ENCODE results near the gene ERC2. TPM values are rescaled to one million over a fixed set of nuclear protein-coding genes. Genes with fewer than 3 reads are reported as not detected.

Gene ERC2
- total RNA-seq, 2 experiments from 2014 or later: not detected

DNA sequence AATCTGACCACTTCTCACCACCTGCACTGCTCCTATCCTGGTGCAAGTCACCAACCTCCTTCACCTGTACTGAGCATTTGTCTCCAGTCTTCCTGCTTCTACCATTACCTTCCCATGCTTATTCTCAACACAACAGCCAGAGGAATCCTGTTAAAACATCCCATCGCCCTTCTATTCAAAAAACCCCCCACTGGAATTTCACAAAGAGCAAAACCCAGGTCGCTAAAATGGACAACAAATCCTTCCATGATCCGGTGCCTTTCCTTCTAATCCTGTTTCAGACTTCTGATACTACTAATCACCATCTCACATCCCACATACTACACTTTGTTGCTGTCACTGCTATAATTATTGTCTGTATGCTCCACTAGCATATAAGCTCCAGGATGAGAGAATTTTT, 85.2 kb downstream of the ERC2 start:
- DNase-seq: no peak
- H3K36me3 Mint-ChIP-seq: no peaks in the 10 kb centered on the region
- H3K9me3 Mint-ChIP-seq: no peaks in the 10 kb centered on the region
- ChIA-PET POLR2A (no interaction called here), CTCF (no interaction called here)
- no peak overlapping the region for H3K4me3 Mint-ChIP-seq
- no peak overlapping the region for H3K27ac Mint-ChIP-seq
- no peaks in the 10 kb centered on the region for H3K4me1 Mint-ChIP-seq (ENCODE audit: low read depth)
- no peaks in the 10 kb centered on the region for H3K27me3 Mint-ChIP-seq
- intact Hi-C loops (cut with micrococcal nuclease): no loop called here

DNA sequence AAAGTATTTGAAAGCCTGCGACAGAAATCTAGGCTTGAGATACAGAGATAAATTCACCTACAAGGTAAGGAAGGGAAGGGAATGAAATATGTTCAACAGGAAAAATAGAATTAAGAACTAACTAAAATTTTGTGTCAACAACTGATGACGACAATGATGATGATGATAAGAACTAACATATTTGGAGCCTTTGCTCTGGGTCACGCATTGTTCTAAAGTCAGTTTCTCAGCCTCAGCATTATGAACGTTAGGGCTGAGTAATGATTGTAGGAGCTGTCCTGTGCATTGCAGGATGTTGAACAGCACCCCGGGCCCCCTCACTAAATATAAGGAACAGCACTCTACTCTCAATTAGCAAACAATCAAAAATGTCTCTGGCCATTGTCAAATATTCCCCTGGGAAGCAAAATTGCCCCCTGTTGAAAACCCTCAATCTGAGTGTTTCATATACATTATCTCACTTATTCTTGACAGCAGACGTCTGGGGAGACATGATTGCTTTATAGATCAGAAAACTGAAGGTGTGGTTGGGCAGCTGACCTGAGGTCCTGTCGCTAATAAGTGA, 88.5 kb downstream of the ERC2 start:
- DNase-seq: no peak
- CTCF ChIA-PET: no interaction called here
- Mint-ChIP-seq H3K9me3 (peaks cover 15% of the 10 kb centered on the region), H3K4me1 (ENCODE audit: low read depth) (no peaks in the 10 kb centered on the region), H3K27me3 (no peaks in the 10 kb centered on the region), H3K4me3 (no peak overlapping the region), H3K27ac (no peak overlapping the region), H3K36me3 (no peaks in the 10 kb centered on the region)
- intact Hi-C loops (cut with micrococcal nuclease): no loop called here
- POLR2A ChIA-PET: no interaction called here

DNA sequence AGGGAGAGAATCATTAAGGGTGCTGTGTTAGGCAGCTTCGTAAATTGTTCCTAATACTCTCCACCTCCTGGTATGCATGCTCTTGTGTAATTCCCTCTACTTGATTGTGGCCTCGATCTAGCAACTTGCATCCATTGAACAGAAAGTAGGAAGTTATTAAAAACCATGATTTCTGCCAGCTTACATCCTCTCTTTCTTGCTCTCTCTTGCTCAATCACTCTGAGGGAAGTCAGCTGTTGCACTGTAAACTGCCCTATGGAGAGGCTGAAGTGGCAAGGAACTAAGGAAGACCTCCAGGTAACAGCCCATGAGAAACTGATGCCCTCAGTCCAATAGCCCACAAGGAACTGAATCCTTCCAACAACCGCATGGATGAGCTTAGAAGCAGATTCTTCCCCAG, 92.6 kb downstream of the ERC2 start:
- Mint-ChIP-seq H3K4me1 (ENCODE audit: low read depth) (no peaks in the 10 kb centered on the region), H3K27ac (no peak overlapping the region), H3K27me3 (peaks cover 5% of the 10 kb centered on the region), H3K4me3 (no peak overlapping the region), H3K36me3 (no peaks in the 10 kb centered on the region), H3K9me3 (peaks cover 15% of the 10 kb centered on the region)
- CTCF ChIA-PET: no interaction called here
- intact Hi-C loops (cut with micrococcal nuclease): no loop called here
- POLR2A ChIA-PET: no interaction called here
- DNase-seq: no peak

DNA sequence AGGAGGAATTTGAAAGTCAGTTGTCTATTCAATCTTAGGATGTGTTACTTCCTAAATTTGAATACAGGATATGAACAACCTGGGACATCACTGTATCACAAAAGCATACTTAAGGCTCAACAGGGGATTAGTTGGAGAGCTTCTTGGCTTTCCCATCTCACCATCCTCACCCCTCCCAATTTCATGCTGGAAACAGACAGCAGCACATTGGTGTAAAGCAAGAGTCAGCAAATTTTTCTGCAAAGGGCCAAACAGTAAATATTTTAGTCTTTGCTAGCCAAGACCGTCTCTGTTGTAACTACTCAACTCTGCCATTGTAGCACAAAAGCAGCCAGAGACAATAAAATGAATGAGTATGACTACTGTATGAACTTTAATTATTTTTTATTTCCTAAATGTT, 94.9 kb downstream of the ERC2 start:
- Mint-ChIP-seq H3K27ac (no peak overlapping the region), H3K27me3 (peaks cover 8% of the 10 kb centered on the region), H3K4me1 (ENCODE audit: low read depth) (no peaks in the 10 kb centered on the region), H3K36me3 (no peaks in the 10 kb centered on the region), H3K9me3 (peaks cover 15% of the 10 kb centered on the region), H3K4me3 (no peak overlapping the region)
- ChIA-PET POLR2A (no interaction called here), CTCF (no interaction called here)
- intact Hi-C loops (cut with micrococcal nuclease): no loop called here
- DNase-seq: no peak

DNA sequence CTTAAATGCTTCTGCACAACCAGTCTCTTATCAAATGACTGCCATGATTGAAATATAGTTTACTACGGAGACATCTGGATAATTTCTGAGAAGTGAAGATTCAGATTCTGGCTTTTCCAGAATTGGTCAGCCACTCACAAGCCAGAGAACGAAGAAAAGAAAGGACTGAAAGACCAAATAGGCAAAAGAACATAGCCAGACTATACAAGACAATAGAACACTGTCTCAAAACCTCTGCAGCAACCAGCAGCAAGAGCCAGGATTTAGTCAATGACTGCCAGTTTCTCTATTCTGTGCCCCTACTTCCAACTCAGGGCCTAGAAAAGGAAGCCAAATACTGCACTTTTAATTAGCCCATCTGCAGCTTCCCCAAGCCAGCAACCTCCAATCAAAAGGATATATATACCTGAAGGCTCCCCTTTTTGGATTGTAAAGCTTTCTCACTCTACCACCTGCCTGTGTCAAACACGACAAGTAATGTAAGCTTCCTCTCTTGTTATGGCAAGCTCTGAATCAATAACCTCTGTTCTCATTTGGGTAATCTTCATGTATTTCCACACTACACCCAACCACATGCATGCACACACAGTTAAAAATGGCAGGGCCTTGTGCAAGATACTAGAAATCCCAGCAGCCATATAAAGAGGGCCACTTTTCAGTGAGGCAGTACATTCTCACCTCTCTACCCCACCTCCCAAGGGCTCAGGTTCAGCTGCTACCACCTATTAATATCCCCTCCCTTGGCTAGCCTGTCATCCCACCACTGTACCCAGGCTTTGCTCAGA, 97.1 kb downstream of the ERC2 start:
- intact Hi-C loops (cut with micrococcal nuclease): no loop called here
- Mint-ChIP-seq H3K4me3 (no peak overlapping the region), H3K36me3 (no peaks in the 10 kb centered on the region), H3K27me3 (peaks cover 8% of the 10 kb centered on the region), H3K27ac (no peak overlapping the region), H3K9me3 (peaks cover 9% of the 10 kb centered on the region), H3K4me1 (ENCODE audit: low read depth) (no peaks in the 10 kb centered on the region)
- POLR2A ChIA-PET: no interaction called here
- CTCF ChIA-PET: no interaction called here
- no peak for DNase-seq

DNA sequence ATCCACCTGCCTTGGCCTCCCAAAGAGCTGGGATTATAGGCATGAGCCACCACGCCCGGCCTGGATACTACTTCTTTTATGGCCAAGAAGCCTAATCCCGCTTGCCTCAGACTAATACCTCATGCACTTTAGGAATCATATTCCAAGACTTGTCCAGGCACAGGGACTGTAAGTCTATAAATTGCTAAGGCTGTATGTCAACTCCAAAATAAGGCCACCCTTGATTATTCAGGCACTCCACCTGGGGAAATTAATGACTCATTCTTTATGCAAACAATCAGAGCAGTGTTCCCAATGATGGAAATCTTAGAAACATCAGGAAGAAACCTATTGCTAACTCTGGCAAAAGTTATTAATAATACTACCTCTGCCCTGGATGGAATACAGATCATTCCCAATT, 98.4 kb downstream of the ERC2 start:
- DNase-seq: no peak

DNA sequence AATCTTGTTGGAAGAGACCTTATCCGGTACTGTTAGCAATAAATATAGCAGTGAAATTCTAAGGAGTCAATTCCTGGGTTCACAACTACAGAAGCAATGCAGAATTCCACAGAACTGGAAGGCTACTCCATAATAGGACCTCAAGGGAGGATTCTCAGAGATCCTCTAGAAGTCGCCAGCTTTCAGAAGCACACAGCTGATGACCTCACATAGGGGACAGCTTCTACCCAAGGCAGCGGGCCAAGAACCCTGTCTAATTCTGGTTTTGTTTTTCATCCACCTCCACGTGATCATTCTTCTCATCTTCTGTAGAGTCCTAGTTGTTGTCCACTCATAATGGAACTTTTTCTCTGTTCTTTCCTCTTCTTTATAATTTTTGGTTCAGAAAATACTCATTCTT, 99.4 kb downstream of the ERC2 start:
- Mint-ChIP-seq H3K27ac (no peak overlapping the region), H3K27me3 (peaks cover 7% of the 10 kb centered on the region), H3K36me3 (no peaks in the 10 kb centered on the region), H3K4me1 (ENCODE audit: low read depth) (no peaks in the 10 kb centered on the region), H3K9me3 (no peaks in the 10 kb centered on the region), H3K4me3 (no peak overlapping the region)
- CTCF ChIA-PET: no interaction called here
- no peak for DNase-seq
- intact Hi-C loops (cut with micrococcal nuclease): no loop called here
- POLR2A ChIA-PET: no interaction called here

More for the DNA sequence above, 98.4 kb downstream of the ERC2 start:
- H3K4me3 Mint-ChIP-seq: no peak overlapping the region
- intact Hi-C loops (cut with micrococcal nuclease): no loop called here
- H3K4me1 Mint-ChIP-seq (ENCODE audit: low read depth): no peaks in the 10 kb centered on the region
- no peak overlapping the region for H3K27ac Mint-ChIP-seq
- peaks cover 8% of the 10 kb centered on the region for H3K27me3 Mint-ChIP-seq
- no peaks in the 10 kb centered on the region for H3K9me3 Mint-ChIP-seq
- H3K36me3 Mint-ChIP-seq: no peaks in the 10 kb centered on the region
- ChIA-PET POLR2A (no interaction called here), CTCF (no interaction called here)

DNA sequence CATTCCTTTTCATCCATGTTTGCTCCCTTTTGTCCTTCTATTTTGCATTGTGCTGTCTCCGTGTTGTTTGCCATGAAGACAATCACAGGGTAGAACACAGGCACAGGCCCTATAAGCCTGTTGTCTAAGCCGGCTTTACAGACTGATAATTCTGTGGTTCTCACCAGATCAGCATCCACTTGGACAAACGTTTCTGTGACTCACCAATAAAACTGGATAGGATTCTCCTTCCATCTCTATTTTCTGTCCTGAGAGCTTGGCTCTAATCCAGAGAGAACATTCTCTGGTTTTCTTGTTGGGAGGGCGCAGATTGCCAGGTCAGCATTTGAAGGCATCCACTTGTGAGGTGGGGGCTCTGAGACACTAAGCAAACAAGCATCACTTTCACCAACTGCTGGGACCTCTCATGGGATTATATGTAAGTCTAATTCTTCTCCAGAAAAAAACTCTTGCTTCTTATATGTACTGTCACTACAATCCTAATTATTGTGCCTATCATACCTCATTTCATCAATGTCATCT, 101.6 kb downstream of the ERC2 start:
- H3K4me3 Mint-ChIP-seq: no peak overlapping the region
- ChIA-PET POLR2A (no interaction called here), CTCF (no interaction called here)
- H3K27ac Mint-ChIP-seq: no peak overlapping the region
- no peaks in the 10 kb centered on the region for H3K4me1 Mint-ChIP-seq (ENCODE audit: low read depth)
- no peaks in the 10 kb centered on the region for H3K9me3 Mint-ChIP-seq
- no peaks in the 10 kb centered on the region for H3K36me3 Mint-ChIP-seq
- intact Hi-C loops (cut with micrococcal nuclease): no loop called here
- no peak for DNase-seq
- peaks cover 7% of the 10 kb centered on the region for H3K27me3 Mint-ChIP-seq

DNA sequence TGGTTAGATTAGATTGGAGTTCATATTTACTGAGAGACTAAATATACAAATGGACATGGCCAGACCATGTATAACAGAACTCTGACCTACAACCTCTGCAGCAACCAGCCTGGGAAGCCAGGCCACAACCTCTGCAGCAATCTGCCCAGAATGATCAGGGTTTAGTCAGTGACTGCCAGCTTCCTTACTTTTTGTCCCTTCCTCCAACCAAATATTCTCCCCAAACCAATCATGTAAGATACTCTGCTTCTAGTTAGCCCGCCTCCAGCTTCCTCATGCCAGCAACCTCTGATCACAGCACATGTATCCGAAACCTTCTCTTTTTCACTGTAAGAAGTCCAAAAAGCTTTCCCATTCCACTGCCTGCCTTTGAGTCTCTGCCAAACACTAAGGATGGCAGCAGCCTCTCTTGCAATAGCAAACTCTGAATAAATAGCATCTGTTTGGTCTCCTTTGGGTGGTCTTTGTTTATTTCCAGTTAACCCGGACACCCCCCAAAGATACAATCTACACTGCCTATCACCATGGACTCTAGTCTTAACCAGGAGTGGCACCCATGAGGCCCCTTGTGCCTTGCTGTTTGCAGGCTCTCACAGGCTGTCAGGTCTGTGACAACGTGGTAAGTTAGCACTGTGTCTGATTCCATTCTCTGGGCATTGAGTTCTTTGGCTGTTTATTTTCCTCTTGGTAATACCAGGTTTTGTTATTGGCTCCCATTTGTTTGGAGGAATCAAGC, 102.2 kb downstream of the ERC2 start:
- CTCF ChIA-PET: no interaction called here
- peaks cover 6% of the 10 kb centered on the region for H3K27me3 Mint-ChIP-seq
- POLR2A ChIA-PET: no interaction called here

DNA sequence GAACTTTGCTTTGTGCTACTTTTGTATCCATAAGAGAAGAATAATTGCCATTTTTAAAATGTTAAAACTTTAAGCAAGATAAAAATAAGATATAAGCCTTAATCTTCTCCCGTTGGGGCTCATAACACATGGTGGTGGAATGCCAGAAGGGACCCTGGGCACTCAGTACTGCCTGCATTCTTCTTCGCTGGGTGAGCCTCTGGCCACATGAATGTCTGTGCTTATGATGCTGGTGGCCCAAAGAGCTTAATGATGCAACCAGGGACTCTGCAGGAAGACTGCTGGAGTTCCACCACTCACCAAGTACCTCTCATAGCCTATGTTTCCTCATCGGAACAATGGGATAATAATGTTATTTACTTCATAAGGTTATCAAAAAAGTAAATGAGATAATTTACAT, 103.6 kb downstream of the ERC2 start:
- intact Hi-C loops (cut with micrococcal nuclease): no loop called here
- no peaks in the 10 kb centered on the region for H3K36me3 Mint-ChIP-seq
- no peak overlapping the region for H3K27ac Mint-ChIP-seq
- ChIA-PET POLR2A (no interaction called here), CTCF (no interaction called here)
- no peaks in the 10 kb centered on the region for H3K4me1 Mint-ChIP-seq (ENCODE audit: low read depth)
- H3K27me3 Mint-ChIP-seq: peaks cover 3% of the 10 kb centered on the region
- no peaks in the 10 kb centered on the region for H3K9me3 Mint-ChIP-seq
- H3K4me3 Mint-ChIP-seq: no peak overlapping the region
- DNase-seq: no peak

More for the DNA sequence above, 102.2 kb downstream of the ERC2 start:
- Mint-ChIP-seq H3K4me1 (ENCODE audit: low read depth) (no peaks in the 10 kb centered on the region), H3K36me3 (no peaks in the 10 kb centered on the region), H3K27ac (no peak overlapping the region), H3K9me3 (no peaks in the 10 kb centered on the region), H3K4me3 (no peak overlapping the region)
- DNase-seq: no peak
- intact Hi-C loops (cut with micrococcal nuclease): no loop called here

DNA sequence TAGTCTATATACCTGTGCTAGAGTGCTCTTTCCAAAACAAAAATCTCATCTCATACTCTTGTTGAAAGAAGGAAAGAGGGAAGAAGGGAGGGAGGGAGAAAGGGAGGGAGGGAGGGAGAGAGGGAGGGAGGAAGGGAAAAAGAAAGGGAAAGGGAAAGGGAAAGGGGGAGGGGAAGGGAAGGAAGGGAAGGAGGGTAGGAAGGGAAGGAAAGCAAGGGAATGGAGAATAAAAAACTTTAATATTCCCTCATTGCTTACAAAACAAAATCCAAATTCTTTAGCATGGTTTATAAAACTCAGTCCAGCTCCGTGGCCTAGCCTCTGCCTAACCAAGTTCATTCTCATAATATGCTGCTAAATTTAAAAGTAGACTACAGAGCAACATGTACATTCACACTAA, 104.5 kb downstream of the ERC2 start:
- H3K9me3 Mint-ChIP-seq: no peaks in the 10 kb centered on the region
- POLR2A ChIA-PET: no interaction called here
- no peak overlapping the region for H3K4me3 Mint-ChIP-seq
- no peak overlapping the region for H3K27ac Mint-ChIP-seq
- intact Hi-C loops (cut with micrococcal nuclease): no loop called here
- peaks cover 3% of the 10 kb centered on the region for H3K27me3 Mint-ChIP-seq
- DNase-seq: no peak
- no peaks in the 10 kb centered on the region for H3K4me1 Mint-ChIP-seq (ENCODE audit: low read depth)
- CTCF ChIA-PET: no interaction called here
- H3K36me3 Mint-ChIP-seq: no peaks in the 10 kb centered on the region

DNA sequence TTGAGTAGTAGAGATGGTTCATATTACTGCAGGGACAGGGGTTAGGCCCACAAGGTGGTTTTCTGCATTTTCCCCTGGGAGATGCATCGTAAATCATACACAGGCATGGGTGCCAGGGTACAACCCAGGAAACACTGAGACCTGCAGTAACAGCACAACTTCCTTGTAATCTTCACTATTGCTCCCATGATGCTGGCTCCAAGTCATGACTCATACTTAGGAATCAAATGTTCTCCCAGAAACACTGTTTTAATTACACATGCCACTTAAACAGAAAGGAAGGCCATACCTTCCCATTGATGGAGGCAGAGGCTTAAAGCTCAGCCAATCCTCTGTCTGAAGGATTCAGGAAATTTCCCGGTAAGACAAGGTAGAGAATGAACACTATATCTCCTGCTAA, 106.5 kb downstream of the ERC2 start:
- no peaks in the 10 kb centered on the region for H3K36me3 Mint-ChIP-seq
- intact Hi-C loops (cut with micrococcal nuclease): no loop called here

DNA sequence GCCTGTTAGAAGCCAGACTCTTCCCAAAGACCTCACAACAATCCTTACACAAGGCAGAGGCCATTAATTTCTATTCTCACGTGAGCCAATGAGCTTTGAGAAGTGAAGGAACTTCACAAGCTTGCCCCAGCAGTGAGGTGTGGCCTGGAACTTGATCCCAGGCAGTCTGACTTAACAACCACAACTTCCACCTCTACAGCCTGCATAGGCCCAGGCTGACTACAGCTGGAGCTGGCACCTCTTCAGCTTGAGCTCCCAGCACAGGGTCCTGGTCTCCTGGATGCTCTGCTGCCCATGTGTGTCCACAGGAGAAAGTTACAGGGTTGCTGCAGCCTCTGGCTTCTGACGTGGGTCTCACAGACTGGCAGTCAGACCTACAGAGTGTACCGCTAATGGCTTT, 111.0 kb downstream of the ERC2 start:
- DNase-seq: no peak
- ChIA-PET POLR2A (no interaction called here), CTCF (interaction anchor here (2.3 kb wide), 1 partner anchor 17 kb away, joined by 9 read pairs; no protein-coding TSS in a partner anchor)
- no peaks in the 10 kb centered on the region for H3K36me3 Mint-ChIP-seq
- intact Hi-C loops (cut with micrococcal nuclease): no loop called here
- H3K4me3 Mint-ChIP-seq: no peak overlapping the region
- H3K9me3 Mint-ChIP-seq: no peaks in the 10 kb centered on the region
- H3K4me1 Mint-ChIP-seq (ENCODE audit: low read depth): no peaks in the 10 kb centered on the region
- H3K27me3 Mint-ChIP-seq: peaks cover 3% of the 10 kb centered on the region
- no peak overlapping the region for H3K27ac Mint-ChIP-seq

More for the DNA sequence above, 106.5 kb downstream of the ERC2 start:
- H3K27ac Mint-ChIP-seq: no peak overlapping the region
- H3K4me3 Mint-ChIP-seq: no peak overlapping the region
- no peaks in the 10 kb centered on the region for H3K4me1 Mint-ChIP-seq (ENCODE audit: low read depth)
- DNase-seq: no peak
- ChIA-PET POLR2A (no interaction called here), CTCF (no interaction called here)
- H3K9me3 Mint-ChIP-seq: no peaks in the 10 kb centered on the region
- peaks cover 3% of the 10 kb centered on the region for H3K27me3 Mint-ChIP-seq
